ENCODE results near the gene EI24.
"Not testable (repeated sequence)": the region's sequence is repeated elsewhere in the genome, so short reads cannot be mapped to it uniquely, and the experiment has no call there.

EI24 gene

GRCh38 chr11:125562430-125562829, 6.8 kb upstream of the EI24 start:
- Mint-ChIP-seq H3K4me3 (no peak overlapping the region), H3K4me1 (peaks cover 7% of the 10 kb centered on the region), H3K27me3 (no peaks in the 10 kb centered on the region), H3K36me3 (ENCODE audit: low read depth) (no peaks in the 10 kb centered on the region), H3K9me3 (no peaks in the 10 kb centered on the region), H3K27ac (no peak overlapping the region)
- no peak for DNase-seq
- ATAC-seq: no peak

GRCh38 chr11:125564357-125564756, 4.9 kb upstream of the EI24 start:
- no peak for DNase-seq
- ATAC-seq: no peak
- no peaks in the 10 kb centered on the region for H3K36me3 Mint-ChIP-seq (ENCODE audit: low read depth)
- no peaks in the 10 kb centered on the region for H3K9me3 Mint-ChIP-seq
- peaks cover 7% of the 10 kb centered on the region for H3K4me1 Mint-ChIP-seq
- no peak overlapping the region for H3K4me3 Mint-ChIP-seq
- no peak overlapping the region for H3K27ac Mint-ChIP-seq
- no peaks in the 10 kb centered on the region for H3K27me3 Mint-ChIP-seq

- Mint-ChIP-seq H3K27ac (no peak overlapping the region), H3K36me3 (ENCODE audit: low read depth) (peaks cover 6% of the 10 kb centered on the region), H3K9me3 (no peaks in the 10 kb centered on the region), H3K27me3 (no peaks in the 10 kb centered on the region), H3K4me1 (peaks cover 19% of the 10 kb centered on the region), H3K4me3 (no peak overlapping the region)
- DNase-seq: no peak
- no peak for ATAC-seq
Measured at GRCh38 chr11:125566235-125566634, 3.0 kb upstream of the EI24 start.

GRCh38 chr11:125569915-125570621, 791 bp downstream of the EI24 start:
- H3K4me1 Mint-ChIP-seq: peaks cover 27% of the 10 kb centered on the region
- DNase-seq: no peak
- peaks cover 26% of the 10 kb centered on the region for H3K36me3 Mint-ChIP-seq (ENCODE audit: low read depth)
- peak overlapping the region; percentile 87 for H3K27ac Mint-ChIP-seq
- H3K4me3 Mint-ChIP-seq: peak overlapping the region; percentile 90
- H3K27me3 Mint-ChIP-seq: no peaks in the 10 kb centered on the region
- H3K9me3 Mint-ChIP-seq: no peaks in the 10 kb centered on the region
- no peak for ATAC-seq

GRCh38 chr11:125570952-125571351, 1.7 kb downstream of the EI24 start:
- Mint-ChIP-seq H3K4me3 (peak overlapping the region; percentile 90), H3K9me3 (no peaks in the 10 kb centered on the region), H3K4me1 (peaks cover 27% of the 10 kb centered on the region), H3K36me3 (ENCODE audit: low read depth) (peaks cover 30% of the 10 kb centered on the region), H3K27me3 (no peaks in the 10 kb centered on the region), H3K27ac (no peak overlapping the region)
- ATAC-seq (no peak), DNase-seq (no peak)

- Mint-ChIP-seq H3K4me3 (no peak overlapping the region), H3K27ac (no peak overlapping the region), H3K9me3 (no peaks in the 10 kb centered on the region), H3K4me1 (peaks cover 20% of the 10 kb centered on the region), H3K36me3 (ENCODE audit: low read depth) (peaks cover 45% of the 10 kb centered on the region), H3K27me3 (no peaks in the 10 kb centered on the region)
- ATAC-seq (no peak), DNase-seq (no peak)
Measured at GRCh38 chr11:125572916-125573315, 3.6 kb downstream of the EI24 start.

GRCh38 chr11:125577181-125577580, 7.9 kb downstream of the EI24 start:
- not testable (repeated sequence) for H3K27me3 Mint-ChIP-seq, H3K9me3 Mint-ChIP-seq, DNase-seq, ATAC-seq, H3K27ac Mint-ChIP-seq, H3K4me3 Mint-ChIP-seq, H3K4me1 Mint-ChIP-seq
- H3K36me3 Mint-ChIP-seq (ENCODE audit: low read depth): peaks cover 52% of the 10 kb centered on the region

- DNase-seq (no peak), ATAC-seq (no peak)
- H3K27me3 Mint-ChIP-seq: no peaks in the 10 kb centered on the region
- H3K4me3 Mint-ChIP-seq: no peak overlapping the region
- H3K27ac Mint-ChIP-seq: no peak overlapping the region
- no peaks in the 10 kb centered on the region for H3K4me1 Mint-ChIP-seq
- no peaks in the 10 kb centered on the region for H3K9me3 Mint-ChIP-seq
- peaks cover 56% of the 10 kb centered on the region for H3K36me3 Mint-ChIP-seq (ENCODE audit: low read depth)
Measured at GRCh38 chr11:125578783-125579182, 9.5 kb downstream of the EI24 start.

GRCh38 chr11:125579811-125580210, 10.5 kb downstream of the EI24 start:
- Mint-ChIP-seq H3K27ac (no peak overlapping the region), H3K4me3 (no peak overlapping the region), H3K27me3 (no peaks in the 10 kb centered on the region), H3K36me3 (ENCODE audit: low read depth) (peaks cover 59% of the 10 kb centered on the region), H3K4me1 (no peaks in the 10 kb centered on the region), H3K9me3 (no peaks in the 10 kb centered on the region)
- ATAC-seq (no peak), DNase-seq (no peak)

GRCh38 chr11:125583496-125583895, 14.2 kb downstream of the EI24 start:
- no peaks in the 10 kb centered on the region for H3K27me3 Mint-ChIP-seq
- no peak overlapping the region for H3K4me3 Mint-ChIP-seq
- no peaks in the 10 kb centered on the region for H3K9me3 Mint-ChIP-seq
- DNase-seq: no peak
- H3K36me3 Mint-ChIP-seq (ENCODE audit: low read depth): peaks cover 36% of the 10 kb centered on the region
- no peak overlapping the region for H3K27ac Mint-ChIP-seq
- peaks cover 4% of the 10 kb centered on the region for H3K4me1 Mint-ChIP-seq
- no peak for ATAC-seq

- DNase-seq (no peak), ATAC-seq (no peak)
- Mint-ChIP-seq H3K9me3 (no peaks in the 10 kb centered on the region), H3K27me3 (no peaks in the 10 kb centered on the region), H3K4me1 (peaks cover 7% of the 10 kb centered on the region), H3K36me3 (ENCODE audit: low read depth) (peaks cover 29% of the 10 kb centered on the region), H3K4me3 (no peak overlapping the region), H3K27ac (no peak overlapping the region)
Measured at GRCh38 chr11:125585487-125585886, 16.2 kb downstream of the EI24 start.

GRCh38 chr11:125586623-125587022, 17.3 kb downstream of the EI24 start:
- Mint-ChIP-seq H3K9me3 (no peaks in the 10 kb centered on the region), H3K27ac (no peak overlapping the region), H3K36me3 (ENCODE audit: low read depth) (peaks cover 25% of the 10 kb centered on the region)

GRCh38 chr11:125587480-125587879, 18.2 kb downstream of the EI24 start:
- DNase-seq (no peak), ATAC-seq (no peak)
- H3K27me3 Mint-ChIP-seq: no peaks in the 10 kb centered on the region
- H3K36me3 Mint-ChIP-seq (ENCODE audit: low read depth): peaks cover 23% of the 10 kb centered on the region
- H3K9me3 Mint-ChIP-seq: no peaks in the 10 kb centered on the region
- H3K4me1 Mint-ChIP-seq: peaks cover 18% of the 10 kb centered on the region
- H3K27ac Mint-ChIP-seq: no peak overlapping the region
- H3K4me3 Mint-ChIP-seq: no peak overlapping the region

More at GRCh38 chr11:125586623-125587022, 17.3 kb downstream of the EI24 start:
- Mint-ChIP-seq H3K4me1 (peaks cover 13% of the 10 kb centered on the region), H3K27me3 (no peaks in the 10 kb centered on the region), H3K4me3 (no peak overlapping the region)
- ATAC-seq (no peak), DNase-seq (no peak)

GRCh38 chr11:125588505-125588904, 19.2 kb downstream of the EI24 start:
- H3K27ac Mint-ChIP-seq: peak overlapping the region; percentile 16
- peaks cover 23% of the 10 kb centered on the region for H3K4me1 Mint-ChIP-seq
- peaks cover 22% of the 10 kb centered on the region for H3K36me3 Mint-ChIP-seq (ENCODE audit: low read depth)
- H3K27me3 Mint-ChIP-seq: no peaks in the 10 kb centered on the region
- H3K4me3 Mint-ChIP-seq: no peak overlapping the region
- ATAC-seq (no peak), DNase-seq (no peak)
- H3K9me3 Mint-ChIP-seq: no peaks in the 10 kb centered on the region

- H3K36me3 Mint-ChIP-seq (ENCODE audit: low read depth): peaks cover 29% of the 10 kb centered on the region
- peaks cover 48% of the 10 kb centered on the region for H3K4me1 Mint-ChIP-seq
- DNase-seq (peak; percentile 38), ATAC-seq (peak; percentile 6)
- H3K4me3 Mint-ChIP-seq: peak overlapping the region; percentile 99
- no peaks in the 10 kb centered on the region for H3K27me3 Mint-ChIP-seq
- H3K9me3 Mint-ChIP-seq: no peaks in the 10 kb centered on the region
- peak overlapping the region; percentile 100 for H3K27ac Mint-ChIP-seq
Measured at GRCh38 chr11:125591649-125592304, 22.5 kb downstream of the EI24 start.
